Measurements from ENCODE around the gene XPO5. TPM values are rescaled to one million over a fixed set of nuclear protein-coding genes. Genes with fewer than 3 reads are reported as not detected.

Gene XPO5
- total and polyA plus RNA-seq, 7 donors, result 3.0 to 53.7 (median 13.7) TPM

DNA sequence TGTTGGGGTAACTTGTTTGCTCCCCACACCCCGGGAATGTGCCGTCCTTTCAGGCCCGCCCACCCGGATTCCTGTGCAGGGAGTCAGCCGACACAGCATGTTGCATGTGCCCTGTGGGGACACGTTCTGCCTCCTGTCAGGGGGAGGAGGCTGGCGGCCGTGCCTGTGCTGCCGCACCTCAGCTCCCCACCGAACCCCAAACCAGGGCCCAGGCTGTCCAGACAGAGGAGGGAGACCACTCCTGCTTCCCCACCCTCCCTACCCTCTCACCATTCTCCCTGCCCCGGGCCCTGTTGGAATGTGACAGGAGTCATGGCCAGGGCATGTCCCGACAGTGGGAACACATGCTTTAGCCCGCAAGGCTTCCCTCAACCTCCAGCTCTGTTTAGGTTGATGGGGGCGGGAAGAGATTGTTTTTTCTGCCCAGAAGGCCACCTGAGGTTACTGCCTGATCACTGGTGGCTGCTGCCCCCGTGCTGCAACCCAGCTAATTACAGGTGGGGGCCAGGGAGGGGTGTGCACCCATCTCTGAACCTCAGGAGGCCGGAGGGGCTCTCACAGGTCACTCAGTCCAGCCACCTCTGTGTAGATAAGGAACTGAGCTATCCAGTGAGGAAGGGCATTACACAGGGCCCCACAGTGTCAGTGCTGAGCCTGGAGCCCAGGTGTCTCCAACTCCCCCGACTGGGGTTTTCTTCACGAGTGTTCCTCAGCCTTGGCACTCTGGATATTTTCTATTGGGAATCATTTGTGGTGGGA lies 79.3 kb downstream of the XPO5 start:
- no peaks in the 10 kb centered on the region for H3K27me3 ChIP-seq
- H3K27ac ChIP-seq, result peak overlapping the region in 3 of 4 donors; percentile 41 to 45 (median 44)
- no peaks in the 10 kb centered on the region for H3K9me3 ChIP-seq
- no peak overlapping the region for H3K4me3 ChIP-seq
- TF ChIP-seq POLR2A (IDR thresholded peaks at IDR 0.05) (no peak), POLR2AphosphoS5 (IDR thresholded peaks at IDR 0.05) (no peak), EP300 (IDR thresholded peaks at IDR 0.05) (no peak)
- TF ChIP-seq, protein P1, sequence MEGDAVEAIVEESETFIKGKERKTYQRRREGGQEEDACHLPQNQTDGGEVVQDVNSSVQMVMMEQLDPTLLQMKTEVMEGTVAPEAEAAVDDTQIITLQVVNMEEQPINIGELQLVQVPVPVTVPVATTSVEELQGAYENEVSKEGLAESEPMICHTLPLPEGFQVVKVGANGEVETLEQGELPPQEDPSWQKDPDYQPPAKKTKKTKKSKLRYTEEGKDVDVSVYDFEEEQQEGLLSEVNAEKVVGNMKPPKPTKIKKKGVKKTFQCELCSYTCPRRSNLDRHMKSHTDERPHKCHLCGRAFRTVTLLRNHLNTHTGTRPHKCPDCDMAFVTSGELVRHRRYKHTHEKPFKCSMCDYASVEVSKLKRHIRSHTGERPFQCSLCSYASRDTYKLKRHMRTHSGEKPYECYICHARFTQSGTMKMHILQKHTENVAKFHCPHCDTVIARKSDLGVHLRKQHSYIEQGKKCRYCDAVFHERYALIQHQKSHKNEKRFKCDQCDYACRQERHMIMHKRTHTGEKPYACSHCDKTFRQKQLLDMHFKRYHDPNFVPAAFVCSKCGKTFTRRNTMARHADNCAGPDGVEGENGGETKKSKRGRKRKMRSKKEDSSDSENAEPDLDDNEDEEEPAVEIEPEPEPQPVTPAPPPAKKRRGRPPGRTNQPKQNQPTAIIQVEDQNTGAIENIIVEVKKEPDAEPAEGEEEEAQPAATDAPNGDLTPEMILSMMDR (IDR thresholded peaks at IDR 0.05), result peak in 3 of 4 experiments; percentile 48 to 62 (median 60)
- no peak for DNase-seq
- H3K4me1 ChIP-seq, result peaks cover 0 to 51% (median 45%) of the 10 kb centered on the region in 4 donors
- WGBS, 2 donors, result 76 to 85% methylated on average over 18 of the region's 18 CpGs
- H3K36me3 ChIP-seq, result peaks cover 17 to 40% (median 31%) of the 10 kb centered on the region in 4 donors
- intact Hi-C loops (cut with DNase I), result no loop called here

DNA sequence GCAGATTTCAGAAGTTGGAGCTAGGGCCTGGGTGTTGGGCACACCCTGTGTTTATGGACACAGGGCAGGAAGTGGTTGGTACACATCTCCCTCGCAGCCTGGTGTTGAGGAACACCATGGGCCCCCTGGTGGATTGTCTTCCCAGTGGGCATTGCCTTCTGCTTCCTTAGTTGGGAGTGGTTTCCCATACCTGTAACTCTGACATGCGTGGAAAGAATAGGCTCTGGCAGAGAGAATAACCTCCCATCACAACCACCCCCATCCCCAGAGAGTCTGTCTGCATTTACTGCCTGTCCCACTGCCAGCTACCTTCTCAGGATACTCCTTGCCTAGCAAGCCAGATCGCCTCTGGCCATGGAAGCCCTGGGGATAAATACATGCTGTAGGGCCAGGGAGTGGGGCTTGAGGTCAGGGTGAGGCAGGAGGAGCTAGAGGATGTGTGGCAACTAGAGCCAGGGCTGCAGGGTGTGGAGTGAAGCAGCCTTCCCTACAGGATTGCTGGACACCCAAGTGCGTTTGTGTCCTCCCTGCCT lies 80.4 kb downstream of the XPO5 start:
- DNase-seq, result no peak
- Histone ChIP-seq H3K27me3 (no peaks in the 10 kb centered on the region), H3K4me3 (no peak overlapping the region), H3K27ac (peak overlapping the region in 2 of 4 donors; percentile 41 to 44), H3K36me3 (peaks cover 15 to 29% (median 23%) of the 10 kb centered on the region in 4 donors), H3K9me3 (no peaks in the 10 kb centered on the region), H3K4me1 (peaks cover 0 to 53% (median 45%) of the 10 kb centered on the region in 4 donors)
- intact Hi-C loops (cut with DNase I), result no loop called here
- 65 to 71% methylated on average over 4 of the region's 4 CpGs for WGBS, 2 donors
- TF ChIP-seq EP300 (IDR thresholded peaks at IDR 0.05), result no peak
- TF ChIP-seq POLR2A (IDR thresholded peaks at IDR 0.05), result no peak
- TF ChIP-seq POLR2AphosphoS5 (IDR thresholded peaks at IDR 0.05), result no peak
- TF ChIP-seq, protein P1 (IDR thresholded peaks at IDR 0.05), result no peak

DNA sequence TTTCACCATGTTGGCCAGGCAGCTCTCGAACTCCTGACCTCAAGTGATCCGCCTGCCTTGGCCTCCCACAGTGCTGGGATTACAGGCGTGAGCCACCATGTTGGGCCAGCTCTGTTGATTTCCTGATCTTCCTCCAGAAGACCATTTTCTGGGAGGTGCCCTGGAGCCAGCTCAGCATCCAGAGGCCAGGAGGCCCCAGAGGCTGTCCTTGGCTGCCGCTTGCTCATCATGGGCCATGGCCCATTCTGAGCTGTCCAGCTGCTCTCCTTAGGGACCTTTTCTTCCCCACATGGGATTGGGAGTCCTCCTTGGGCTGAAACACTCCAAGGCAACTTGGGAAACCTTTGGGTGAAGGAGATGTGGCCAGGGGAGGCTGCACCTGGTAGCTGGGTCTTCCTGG lies 81.1 kb downstream of the XPO5 start:
- peaks cover 15 to 27% (median 16%) of the 10 kb centered on the region in 4 donors for H3K36me3 ChIP-seq
- H3K9me3 ChIP-seq, result no peaks in the 10 kb centered on the region
- no peak for TF ChIP-seq POLR2A (IDR thresholded peaks at IDR 0.05)
- no peak for TF ChIP-seq EP300 (IDR thresholded peaks at IDR 0.05)
- TF ChIP-seq POLR2AphosphoS5 (IDR thresholded peaks at IDR 0.05), result no peak
- TF ChIP-seq, protein P1 (IDR thresholded peaks at IDR 0.05), result no peak
- H3K27me3 ChIP-seq, result no peaks in the 10 kb centered on the region
- 96 to 98% methylated on average over 4 of the region's 4 CpGs for WGBS, 2 donors
- intact Hi-C loops (cut with DNase I), result no loop called here
- no peak overlapping the region for H3K27ac ChIP-seq
- DNase-seq, result no peak
- peaks cover 0 to 53% (median 46%) of the 10 kb centered on the region in 4 donors for H3K4me1 ChIP-seq
- H3K4me3 ChIP-seq, result no peak overlapping the region

DNA sequence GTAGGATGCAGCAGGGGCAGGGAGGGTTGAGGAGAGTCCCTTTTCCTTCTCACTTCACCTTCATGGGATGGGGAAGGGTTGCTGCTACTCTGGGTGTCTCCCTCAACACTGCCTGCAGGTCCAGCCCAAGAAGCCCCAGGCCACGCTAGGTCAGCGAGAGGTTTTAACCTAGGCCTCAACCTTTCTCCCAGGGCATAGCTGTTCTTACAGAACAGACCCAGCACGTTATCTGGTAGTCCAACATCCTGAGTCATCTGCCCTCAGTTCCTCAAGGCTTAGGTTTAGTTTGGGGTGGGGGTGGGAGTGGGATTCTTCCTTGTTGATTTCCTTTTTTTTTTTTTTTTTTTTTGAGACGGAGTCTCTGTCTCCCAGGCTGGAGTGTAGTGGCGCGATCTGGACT lies 81.5 kb downstream of the XPO5 start:
- TF ChIP-seq, protein P1 (IDR thresholded peaks at IDR 0.05), result no peak
- TF ChIP-seq POLR2A (IDR thresholded peaks at IDR 0.05) (no peak), POLR2AphosphoS5 (IDR thresholded peaks at IDR 0.05) (no peak), EP300 (IDR thresholded peaks at IDR 0.05) (no peak)
- intact Hi-C loops (cut with DNase I), result no loop called here
- no peak overlapping the region for H3K27ac ChIP-seq
- H3K9me3 ChIP-seq, result no peaks in the 10 kb centered on the region
- peaks cover 11 to 23% (median 13%) of the 10 kb centered on the region in 4 donors for H3K36me3 ChIP-seq
- H3K4me1 ChIP-seq, result peaks cover 0 to 57% (median 48%) of the 10 kb centered on the region in 4 donors
- DNase-seq, result no peak
- 93 to 97% methylated on average over 6 of the region's 6 CpGs for WGBS, 2 donors
- no peaks in the 10 kb centered on the region for H3K27me3 ChIP-seq
- no peak overlapping the region for H3K4me3 ChIP-seq

Data from sigmoid colon (tissue), 7 donors.